ENCODE results near the gene SERPINH1. TPM values are rescaled to one million over a fixed set of nuclear protein-coding genes. Genes with fewer than 3 reads are reported as not detected.

Gene SERPINH1
- total RNA-seq, 1 donor from 2014 or later = 1,290 TPM

DNA sequence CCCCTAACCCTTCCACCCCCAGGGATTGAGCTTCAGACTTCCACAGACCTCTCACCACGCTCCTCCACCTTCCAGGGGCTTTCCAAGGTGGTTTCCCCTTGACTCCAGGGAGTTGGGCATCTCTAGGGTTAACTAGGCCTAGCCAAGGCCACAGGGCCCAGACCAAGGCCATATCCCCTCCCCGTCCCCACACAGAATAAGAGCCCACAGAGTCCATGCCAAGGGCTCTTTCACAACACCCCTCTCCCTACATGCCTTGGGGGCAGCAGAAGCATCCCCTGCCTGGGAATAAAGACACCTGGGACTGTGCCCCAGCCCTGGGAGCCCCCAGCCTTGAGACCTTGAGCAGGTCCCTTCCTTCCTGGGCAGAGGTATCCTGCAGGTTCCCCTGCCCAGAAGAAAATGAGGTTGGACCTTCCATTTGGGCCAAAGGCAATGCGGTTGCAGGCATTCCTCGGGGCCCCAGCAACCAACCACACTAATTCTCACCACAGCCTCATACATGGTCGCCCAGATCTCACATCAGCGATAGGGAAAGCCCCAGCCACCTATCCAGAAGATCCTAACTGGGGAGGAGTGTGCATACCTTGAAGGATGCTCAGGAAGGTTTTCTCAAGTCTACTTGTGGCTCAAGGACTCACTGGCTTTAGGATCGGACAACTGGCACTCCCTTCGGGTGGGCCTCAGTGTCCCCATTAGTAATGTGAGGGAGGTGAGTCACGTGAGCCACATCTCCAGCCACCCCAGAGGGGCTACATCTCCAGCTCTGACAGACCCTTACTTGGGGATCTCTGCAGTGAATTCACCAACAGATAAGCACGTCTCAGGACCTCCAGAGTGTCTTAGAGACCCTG, 38.0 kb upstream of the SERPINH1 start:
- intact Hi-C loops (cut with DNase I) = loop anchor here (2.0 to 10.0 kb wide), 2 partner anchors 125 to 239 kb away; partner anchors contain the start of gene RPS3

GRCh38 chr11:75524665-75525432, 37.2 kb upstream of the SERPINH1 start:
- intact Hi-C loops (cut with DNase I) = loop anchor here (2.0 to 10.0 kb wide), 2 partner anchors 126 to 240 kb away; partner anchors contain the start of gene RPS3
- Histone ChIP-seq H3K27me3 (no peaks in the 10 kb centered on the region), H3K4me3 (peak overlapping the region; percentile 83 to 97), H3K4me1 (peaks cover 9 to 29% of the 10 kb centered on the region in 2 donors), H3K27ac (peak overlapping the region in 1 of 2 donors; percentile 51), H3K36me3 (no peaks in the 10 kb centered on the region), H3K9me3 (no peaks in the 10 kb centered on the region)
- no peak for TF ChIP-seq CTCF (IDR thresholded peaks at IDR 0.05)
- peak in 1 of 2 donors; percentile 69 for DNase-seq (ENCODE audit: low spot score in 2 of 2)

More for the DNA sequence above, 38.0 kb upstream of the SERPINH1 start:
- H3K36me3 ChIP-seq = no peaks in the 10 kb centered on the region
- DNase-seq (ENCODE audit: low spot score in 2 of 2) = no peak
- H3K9me3 ChIP-seq = no peaks in the 10 kb centered on the region
- no peaks in the 10 kb centered on the region for H3K27me3 ChIP-seq
- H3K27ac ChIP-seq = peak overlapping the region in 1 of 2 donors; percentile 17
- H3K4me3 ChIP-seq = peak overlapping the region; percentile 83 to 97
- peaks cover 9 to 29% of the 10 kb centered on the region in 2 donors for H3K4me1 ChIP-seq
- no peak for TF ChIP-seq CTCF (IDR thresholded peaks at IDR 0.05)

GRCh38 chr11:75525433-75526191, 36.4 kb upstream of the SERPINH1 start, which contains the start of gene GDPD5:
Gene GDPD5 (minus strand): TSS chr11:75525941. CDS start chr11:75477735, 48,206 bp downstream.
- peak within 1 kb of the TSS; percentile 83 to 97 for H3K4me3 ChIP-seq
- DNase-seq (ENCODE audit: low spot score in 2 of 2) = peak; percentile 55 to 90
- peak within 1 kb of the TSS in 1 of 2 donors; percentile 51 for H3K27ac ChIP-seq
- no peaks in the 10 kb centered on the region for H3K27me3 ChIP-seq
- H3K36me3 ChIP-seq = no peaks in the 10 kb centered on the region
- TF ChIP-seq CTCF (IDR thresholded peaks at IDR 0.05) = peak; percentile 9 to 45 (median 44)
- H3K9me3 ChIP-seq = no peaks in the 10 kb centered on the region
- peaks cover 5 to 23% of the 10 kb centered on the region in 2 donors for H3K4me1 ChIP-seq
- intact Hi-C loops (cut with DNase I) = loop anchor here (2.0 to 10.0 kb wide), 2 partner anchors 127 to 241 kb away; partner anchors contain the start of gene RPS3

DNA sequence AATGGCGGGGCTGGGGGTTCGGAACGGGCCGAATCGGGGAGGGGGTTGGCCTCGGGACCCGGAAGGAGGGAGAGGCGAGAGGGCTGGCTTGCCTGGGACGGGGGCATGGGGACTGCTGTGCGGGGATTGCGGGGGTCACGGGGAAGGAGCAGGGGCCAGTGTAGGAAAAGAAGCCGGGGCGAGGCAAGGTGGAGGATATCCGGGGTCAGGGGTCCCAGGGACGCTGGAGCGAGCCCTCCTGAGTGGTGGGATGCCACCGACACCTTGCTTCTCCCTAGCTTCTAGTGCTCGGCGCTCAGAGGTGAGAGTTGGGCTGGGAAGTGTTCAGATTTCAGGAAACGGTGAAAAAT, 35.9 kb upstream of the SERPINH1 start:
- peak overlapping the region in 1 of 2 donors; percentile 41 for H3K27ac ChIP-seq
- DNase-seq (ENCODE audit: low spot score in 2 of 2) = no peak
- intact Hi-C loops (cut with DNase I) = loop anchor here (10.0 kb wide), 1 partner anchor 241 kb away; no protein-coding TSS in a partner anchor
- no peaks in the 10 kb centered on the region for H3K27me3 ChIP-seq
- no peaks in the 10 kb centered on the region for H3K36me3 ChIP-seq
- no peaks in the 10 kb centered on the region for H3K9me3 ChIP-seq
- TF ChIP-seq CTCF (IDR thresholded peaks at IDR 0.05) = no peak
- H3K4me1 ChIP-seq = peaks cover 5 to 17% of the 10 kb centered on the region in 2 donors
- H3K4me3 ChIP-seq = peak overlapping the region; percentile 83 to 97

DNA sequence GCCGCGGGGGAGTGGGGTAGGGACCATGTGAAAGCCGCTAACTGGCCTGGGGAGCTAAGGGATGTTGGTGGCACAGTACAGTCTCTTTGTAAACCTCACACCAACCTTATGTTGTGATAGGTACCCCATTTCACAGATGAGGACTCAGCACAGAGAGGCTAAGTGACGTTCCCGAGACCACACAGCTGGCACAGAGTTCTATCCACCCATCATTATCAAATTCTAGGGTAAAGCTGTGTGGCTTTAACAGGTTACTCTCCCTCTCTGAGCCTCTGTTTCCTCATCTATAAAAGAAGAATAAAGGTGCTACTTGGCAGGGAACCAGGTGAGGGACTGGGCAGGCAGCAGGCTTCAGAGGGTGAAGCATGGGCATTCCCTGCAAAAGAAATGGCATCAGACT, 34.9 kb upstream of the SERPINH1 start:
- intact Hi-C loops (cut with DNase I) = loop anchor here (10.0 kb wide), 1 partner anchor 242 kb away; no protein-coding TSS in a partner anchor

More for the DNA sequence above, 34.9 kb upstream of the SERPINH1 start:
- no peaks in the 10 kb centered on the region for H3K27me3 ChIP-seq
- DNase-seq (ENCODE audit: low spot score in 2 of 2) = no peak
- H3K4me3 ChIP-seq = no peak overlapping the region
- no peaks in the 10 kb centered on the region for H3K36me3 ChIP-seq
- H3K9me3 ChIP-seq = no peaks in the 10 kb centered on the region
- no peak for TF ChIP-seq CTCF (IDR thresholded peaks at IDR 0.05)
- no peak overlapping the region for H3K27ac ChIP-seq
- peaks cover 5 to 16% of the 10 kb centered on the region in 2 donors for H3K4me1 ChIP-seq
